HCT116 (cell line): ENCODE results near the gene BCS1L. TPM values are rescaled to one million over a fixed set of nuclear protein-coding genes. Genes with fewer than 3 reads are reported as not detected.

ENCODE experiments used
- ATAC-seq: fragments of 200-7000 bp; cut with Tn5 transposase; 2 replicates; pipeline ENCODE4 v1.9.1; 2020; ENCODE audit warnings: mild to moderate bottlenecking, moderate library complexity
- BruUV-seq: library from RNA; stranded (reverse); fragments of 400-500 nt; replicated peaks from 2 replicates; lab custom pipeline; 2021; lab: Mats Ljungman, UMichigan
- CTCF ChIA-PET: fragments of 300-600 bp; sonication (Branson Sonifier 250); formaldehyde crosslinking; loops from one replicate; lab custom pipeline; 2021; ENCODE audit warnings: antibody characterized with exemption; lab: Charles Lee
- POLR2A ChIA-PET: fragments of 300-600, 350-600 bp; sonication (Branson Sonifier 250); formaldehyde crosslinking; loops from one replicate; lab custom pipeline; 2021; ENCODE audit warnings: antibody characterized with exemption; lab: Charles Lee
- RAD21 ChIA-PET, 2 experiments: fragments of 300-600 bp; sonication (Branson Sonifier 250); formaldehyde crosslinking; loops; one replicate each; lab custom pipeline; 2023; ENCODE audit warnings: low total read pairs in 2 of 2; ENCODE audit not compliant: uncharacterized antibody in 2 of 2, unreplicated experiment in 2 of 2, low non-redundant PET in 1 of 2; lab: Charles Lee
- DNase-seq: peaks from one replicate; pipeline ENCODE4 v3.0.0-alpha.2; 2010; ENCODE audit warnings: low read depth, low spot score
- H2AFZ ChIP-seq: fragments of 200-600 bp; shearing (Covaris generic), sonication (generic); 2 replicates; pipeline ENCODE4 v1.6.1; 2017; ENCODE audit warnings: low read depth, mixed run types, mixed read lengths, antibody characterized with exemption, low read length; ENCODE audit not compliant: poor library complexity, severe bottlenecking
- H3K27ac ChIP-seq: 2 replicates; pipeline ENCODE4 v1.5.1; 2012; ENCODE audit warnings: low read depth, low read length
- H3K27me3 ChIP-seq: fragments of 200-600 bp; sonication (generic); 2 replicates; pipeline ENCODE4 v1.6.1; 2016; ENCODE audit warnings: mixed run types, low read length, mixed read lengths; ENCODE audit not compliant: insufficient read depth
- H3K36me3 ChIP-seq, 2 experiments: fragments of 200-500 bp in 1 of 2; fragments of 200-600 bp in 1 of 2; sonication (Bioruptor generic) in 1 of 2; sonication (generic) in 1 of 2; 2 replicates each; pipeline versions ENCODE4 v1.5.1 to v1.6.1; 2014 to 2016; ENCODE audit warnings: low read length in 2 of 2, inconsistent platforms in 1 of 2, mixed read lengths in 1 of 2, mixed run types in 1 of 2; ENCODE audit not compliant: insufficient read depth in 2 of 2, control insufficient read depth in 1 of 2
- H3K4me1 ChIP-seq, 2 experiments: fragments of 200-600 bp in 1 of 2; sonication (generic) in 1 of 2; 2 replicates each; pipeline versions ENCODE4 v1.5.1 to v1.6.1; 2012 to 2017; ENCODE audit warnings: low read length in 2 of 2, inconsistent platforms in 1 of 2, mild to moderate bottlenecking in 1 of 2, mixed read lengths in 1 of 2, mixed run types in 1 of 2, moderate library complexity in 1 of 2; ENCODE audit not compliant: insufficient read depth in 2 of 2, control insufficient read depth in 1 of 2
- H3K4me2 ChIP-seq: fragments of 200-600 bp; sonication (generic); 2 replicates; pipeline ENCODE4 v1.6.1; 2017; ENCODE audit warnings: mixed run types, low read length, mixed read lengths
- H3K4me3 ChIP-seq, 2 experiments: fragments of 200-600 bp in 1 of 2; sonication (generic) in 1 of 2; replicated peaks in 1 of 2; 2 replicates each; pipeline ENCODE4 v1.5.1; 2011 to 2016; ENCODE audit warnings: low read length in 2 of 2, control low read depth in 1 of 2, low read depth in 1 of 2, mild to moderate bottlenecking in 1 of 2, mixed read lengths in 1 of 2, mixed run types in 1 of 2
- H3K79me2 ChIP-seq: fragments of 200-600 bp; sonication (generic); 2 replicates; pipeline ENCODE4 v1.6.1; 2017; ENCODE audit warnings: mild to moderate bottlenecking, mixed run types, low read length, moderate library complexity, mixed read lengths; ENCODE audit not compliant: insufficient read depth
- H3K9ac ChIP-seq: fragments of 200-600 bp; sonication (generic); 2 replicates; pipeline ENCODE4 v1.6.1; 2016; ENCODE audit warnings: low read length, mixed read lengths
- H3K9me2 ChIP-seq: fragments of 200-600 bp; sonication (generic), shearing (Covaris generic); 2 replicates; pipeline ENCODE4 v1.6.1; 2017; ENCODE audit warnings: mixed run types, mild to moderate bottlenecking, moderate library complexity; ENCODE audit not compliant: insufficient read depth
- H3K9me3 ChIP-seq, 2 experiments: fragments of 200-500 bp in 1 of 2; fragments of 200-600 bp in 1 of 2; sonication (Bioruptor generic) in 1 of 2; sonication (generic) in 1 of 2; 2 replicates each; pipeline ENCODE4 v1.6.1; 2014 to 2017; ENCODE audit warnings: low read length in 2 of 2, mixed read lengths in 2 of 2, inconsistent platforms in 1 of 2, low read depth in 1 of 2, mild to moderate bottlenecking in 1 of 2, mixed run types in 1 of 2, moderate library complexity in 1 of 2; ENCODE audit not compliant: control insufficient read depth in 1 of 2, insufficient read depth in 1 of 2
- H4K20me1 ChIP-seq: fragments of 200-600 bp; sonication (generic), shearing (Covaris generic); 2 replicates; pipeline ENCODE4 v1.6.1; 2017; ENCODE audit warnings: mixed run types, mild to moderate bottlenecking, moderate library complexity; ENCODE audit not compliant: insufficient read depth
- CBX3 ChIP-seq: IDR thresholded peaks from 2 replicates; pipeline ENCODE4 v1.6.1; 2012; ENCODE audit warnings: low read depth
- EGR1 ChIP-seq: IDR thresholded peaks from 2 replicates; pipeline ENCODE4 v1.6.1; 2012; ENCODE audit warnings: low read depth
- ELF1 ChIP-seq: IDR thresholded peaks from 2 replicates; pipeline ENCODE4 v1.6.1; 2012; ENCODE audit warnings: low read depth, borderline replicate concordance
- EZH2phosphoT487 ChIP-seq: fragments of 200-600 bp; IDR thresholded peaks from 2 replicates; pipeline ENCODE4 v1.6.1; 2018; ENCODE audit warnings: antibody characterized with exemption, borderline replicate concordance
- RAD21 ChIP-seq: IDR thresholded peaks from 2 replicates; pipeline ENCODE4 v1.6.1; 2012; ENCODE audit warnings: low read depth, mild to moderate bottlenecking
- REST ChIP-seq: IDR thresholded peaks from 2 replicates; pipeline ENCODE4 v1.6.1; 2012; ENCODE audit warnings: low read depth
- SIN3A ChIP-seq: IDR thresholded peaks from 2 replicates; pipeline ENCODE4 v1.6.1; 2012; ENCODE audit warnings: low read depth
- TCF7L2 ChIP-seq: IDR thresholded peaks from 2 replicates; pipeline ENCODE4 v1.7.0; 2011; ENCODE audit warnings: borderline replicate concordance, inconsistent platforms; ENCODE audit not compliant: insufficient read depth, insufficient read length; ENCODE audit errors: extremely low read depth
- ZFX ChIP-seq: fragments of 450-650 bp; IDR thresholded peaks from 2 replicates; pipeline ENCODE4 v1.6.1; 2017
- ZNF274 ChIP-seq: fragments of 200-500 bp; sonication (Bioruptor generic); IDR thresholded peaks from 2 replicates; pipeline ENCODE4 v1.6.1; 2014; ENCODE audit warnings: mild to moderate bottlenecking, low read depth, low read length, inconsistent platforms
- intact Hi-C: fragments of 100-400 bp; cut with micrococcal nuclease; formaldehyde crosslinking; loops from 2 replicates; pipeline ENCODE4 v1.10.0; 2022
- total RNA-seq: library from RNA; stranded (reverse); gene quantifications from one replicate; pipeline ENCODE4 v1.2.1, GENCODE V29; 2021; ENCODE audit not compliant: unreplicated experiment
- TF ChIP-seq, protein P1 (sequence below): IDR thresholded peaks from 2 replicates; pipeline ENCODE4 v1.6.1; 2011; ENCODE audit warnings: mild to moderate bottlenecking, low read length, moderate library complexity; ENCODE audit not compliant: insufficient replicate concordance; ENCODE audit errors: extremely low read depth

BCS1L gene
- total RNA-seq, 1 experiment from 2014 or later, result 57.4 TPM

- TF ChIP-seq REST, result no peak
Observed at GRCh38 chr2:218710687-218711549, 51.4 kb downstream of the BCS1L start, which contains the start of gene TTLL4 (continued).

GRCh38 chr2:218711550-218711929 lies 52.1 kb downstream of the BCS1L start:
- ChIA-PET RAD21 (interaction anchor here in 1 of 2 experiments (1.2 kb wide), 1 partner anchor 20 kb away, joined by 3 read pairs; no protein-coding TSS in a partner anchor), POLR2A (no interaction called here), CTCF (interaction anchor here (1.0 to 2.6 kb wide), 5 partner anchors 9 to 136 kb away, joined by 4 to 12 read pairs (median 11); no protein-coding TSS in a partner anchor)
- Histone ChIP-seq H3K9ac (peak overlapping the region; percentile 84), H2AFZ (no peak overlapping the region), H3K36me3 (peaks cover 0 to 4% of the 10 kb centered on the region in 2 experiments; a peak in 1 of 4 replicates), H3K4me1 (peaks cover 0 to 11% of the 10 kb centered on the region in 2 experiments; a peak in 2 of 4 replicates), H3K27ac (peak overlapping the region; percentile 84), H3K9me2 (no peaks in the 10 kb centered on the region), H3K4me3 (peak overlapping the region; percentile 73 to 79), H4K20me1 (peaks cover 3% of the 10 kb centered on the region; the same call in 1 of the 2 replicates), H3K9me3 (no peaks in the 10 kb centered on the region), H3K4me2 (peak overlapping the region; percentile 79), H3K27me3 (no peaks in the 10 kb centered on the region)
- TSS peak; percentile 51 for BruUV-seq
- DNase-seq, result no peak
- intact Hi-C loops, result no loop called here
- TF ChIP-seq REST (no peak), TCF7L2 (no peak), ZNF274 (no peak), CBX3 (no peak), RAD21 (no peak), EZH2phosphoT487 (no peak), SIN3A (no peak), ELF1 (no peak), ZFX (no peak), EGR1 (no peak)
- TF ChIP-seq, protein P1, sequence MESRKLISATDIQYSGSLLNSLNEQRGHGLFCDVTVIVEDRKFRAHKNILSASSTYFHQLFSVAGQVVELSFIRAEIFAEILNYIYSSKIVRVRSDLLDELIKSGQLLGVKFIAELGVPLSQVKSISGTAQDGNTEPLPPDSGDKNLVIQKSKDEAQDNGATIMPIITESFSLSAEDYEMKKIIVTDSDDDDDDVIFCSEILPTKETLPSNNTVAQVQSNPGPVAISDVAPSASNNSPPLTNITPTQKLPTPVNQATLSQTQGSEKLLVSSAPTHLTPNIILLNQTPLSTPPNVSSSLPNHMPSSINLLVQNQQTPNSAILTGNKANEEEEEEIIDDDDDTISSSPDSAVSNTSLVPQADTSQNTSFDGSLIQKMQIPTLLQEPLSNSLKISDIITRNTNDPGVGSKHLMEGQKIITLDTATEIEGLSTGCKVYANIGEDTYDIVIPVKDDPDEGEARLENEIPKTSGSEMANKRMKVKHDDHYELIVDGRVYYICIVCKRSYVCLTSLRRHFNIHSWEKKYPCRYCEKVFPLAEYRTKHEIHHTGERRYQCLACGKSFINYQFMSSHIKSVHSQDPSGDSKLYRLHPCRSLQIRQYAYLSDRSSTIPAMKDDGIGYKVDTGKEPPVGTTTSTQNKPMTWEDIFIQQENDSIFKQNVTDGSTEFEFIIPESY, result no peak
- TF ChIP-seq, all 23 proteins: peak for 0
- H3K79me2 ChIP-seq, result peaks cover 55% of the 10 kb centered on the region
- ATAC-seq, result no peak
